ENCODE results near the gene HHIP.
"Not testable (repeated sequence)": the region's sequence is repeated elsewhere in the genome, so short reads cannot be mapped to it uniquely, and the experiment has no call there.

HHIP gene

DNA sequence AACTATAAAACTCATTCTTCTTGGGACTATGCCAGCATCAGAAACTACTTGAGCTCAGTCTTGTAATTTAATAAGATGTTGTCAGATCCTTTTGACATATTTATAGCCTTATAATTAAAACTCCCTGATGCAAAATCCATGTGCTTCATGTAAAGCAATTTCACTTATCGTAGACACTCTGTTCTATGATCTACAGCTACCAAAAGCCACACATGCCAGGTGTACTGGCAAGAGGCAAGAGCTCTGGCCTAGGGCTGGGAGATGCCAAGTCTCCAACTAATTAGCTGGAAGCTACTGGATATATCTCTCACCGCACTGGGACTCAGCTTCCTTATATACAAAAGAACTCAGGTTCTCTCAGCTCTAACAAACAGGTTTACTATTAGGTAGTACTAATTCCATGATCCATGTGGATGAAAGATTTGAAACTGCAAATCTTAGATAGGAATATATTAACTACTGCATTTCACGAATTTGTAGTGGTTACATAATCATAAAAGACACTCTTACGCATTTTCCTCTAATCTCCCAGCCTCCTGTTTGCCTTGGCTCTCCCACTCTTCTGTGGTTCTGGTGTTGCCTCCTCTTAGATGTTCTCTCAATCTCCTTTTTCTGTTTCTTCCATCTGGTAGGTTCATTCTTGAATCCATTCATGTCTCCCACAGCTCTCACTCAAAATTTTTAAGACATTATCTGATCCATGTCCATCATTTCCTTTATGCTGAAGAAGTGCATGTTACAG, 103.0 kb downstream of the HHIP start:
- DNase-seq (ENCODE audit: low read depth in 2 of 2): no peak

GRCh38 chr4:144750348-144750747, 104.4 kb downstream of the HHIP start:
- DNase-seq (ENCODE audit: low read depth in 2 of 2): no peak

- no peak for DNase-seq (ENCODE audit: low read depth in 2 of 2)
Measured at GRCh38 chr4:144754562-144755410, 108.8 kb downstream of the HHIP start.

DNA sequence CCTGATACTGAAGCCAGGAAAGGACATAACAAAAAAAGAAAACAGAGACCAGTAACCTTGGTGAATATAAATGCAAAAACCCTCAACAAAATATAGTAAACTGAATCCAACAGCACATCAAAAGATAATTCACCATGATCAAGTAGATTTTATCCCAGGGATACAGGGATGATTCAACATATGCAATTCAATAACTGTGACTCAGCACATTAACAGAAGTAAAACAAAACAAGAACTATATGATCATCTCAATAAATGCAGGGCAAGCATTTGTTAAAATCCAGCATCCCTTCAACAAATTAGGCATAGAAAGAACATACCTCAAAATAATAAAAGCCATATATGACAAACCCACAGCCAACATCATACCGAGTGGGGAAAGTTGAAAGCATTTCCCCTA, 112.0 kb downstream of the HHIP start:
- DNase-seq (ENCODE audit: low read depth in 2 of 2): no peak

DNA sequence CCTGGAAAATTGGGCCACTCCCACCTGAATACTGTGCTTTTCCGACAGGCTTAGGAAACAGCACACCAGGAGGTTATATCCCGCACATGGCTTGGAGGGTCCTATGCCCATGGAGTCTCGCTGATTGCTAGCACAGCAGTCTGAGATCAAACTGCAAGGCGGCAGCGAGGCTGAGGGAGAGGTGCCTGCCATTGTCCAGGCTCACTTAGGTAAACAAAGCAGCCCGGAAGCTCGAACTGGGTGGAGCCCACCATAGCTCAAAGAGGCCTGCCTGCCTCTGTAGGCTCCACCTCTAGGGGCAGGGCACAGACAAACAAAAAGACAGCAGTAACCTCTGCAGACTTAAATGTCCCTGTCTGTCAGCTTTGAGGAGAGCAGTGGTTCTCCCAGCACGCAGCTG, 122.9 kb downstream of the HHIP start:
- not testable (repeated sequence) for DNase-seq (ENCODE audit: low read depth in 2 of 2)

- no peak for DNase-seq (ENCODE audit: low read depth in 2 of 2)
Measured at GRCh38 chr4:144778364-144778763, 132.4 kb downstream of the HHIP start.

GRCh38 chr4:144782345-144782744, 136.4 kb downstream of the HHIP start:
- no peak for DNase-seq (ENCODE audit: low read depth in 2 of 2)

- DNase-seq (ENCODE audit: low read depth in 2 of 2): no peak
Measured at GRCh38 chr4:144785961-144786360, 140.0 kb downstream of the HHIP start.

GRCh38 chr4:144787365-144788258, 141.7 kb downstream of the HHIP start:
- no peak for DNase-seq (ENCODE audit: low read depth in 2 of 2)

- DNase-seq (ENCODE audit: low read depth in 2 of 2): no peak
Measured at GRCh38 chr4:144788469-144788868, 142.5 kb downstream of the HHIP start.

DNA sequence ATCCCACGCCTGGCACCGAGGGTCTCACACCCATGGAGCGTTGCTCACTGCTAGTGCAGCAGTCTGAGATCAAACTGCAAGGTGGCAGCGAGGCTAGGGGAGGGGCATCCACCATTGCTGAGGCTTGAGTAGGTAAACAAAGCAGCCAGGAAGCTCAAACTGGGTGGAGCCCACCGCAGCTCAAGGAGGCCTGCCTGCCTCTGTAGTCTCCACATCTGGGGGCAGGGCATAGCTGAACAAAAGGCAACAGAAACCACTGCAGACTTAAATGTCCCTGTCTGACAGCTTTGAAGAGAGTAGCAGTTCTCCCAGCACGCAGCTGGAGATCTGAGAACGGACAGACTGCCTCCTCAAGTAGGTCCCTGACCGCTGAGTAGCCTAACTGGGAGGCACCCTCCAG, 146.0 kb downstream of the HHIP start:
- not testable (repeated sequence) for DNase-seq (ENCODE audit: low read depth in 2 of 2)
